Measurements from ENCODE around the gene PSMB8.
"Not testable (repeated sequence)": the region's sequence is repeated elsewhere in the genome, so short reads cannot be mapped to it uniquely, and the experiment has no call there.

The PSMB8 gene

DNA sequence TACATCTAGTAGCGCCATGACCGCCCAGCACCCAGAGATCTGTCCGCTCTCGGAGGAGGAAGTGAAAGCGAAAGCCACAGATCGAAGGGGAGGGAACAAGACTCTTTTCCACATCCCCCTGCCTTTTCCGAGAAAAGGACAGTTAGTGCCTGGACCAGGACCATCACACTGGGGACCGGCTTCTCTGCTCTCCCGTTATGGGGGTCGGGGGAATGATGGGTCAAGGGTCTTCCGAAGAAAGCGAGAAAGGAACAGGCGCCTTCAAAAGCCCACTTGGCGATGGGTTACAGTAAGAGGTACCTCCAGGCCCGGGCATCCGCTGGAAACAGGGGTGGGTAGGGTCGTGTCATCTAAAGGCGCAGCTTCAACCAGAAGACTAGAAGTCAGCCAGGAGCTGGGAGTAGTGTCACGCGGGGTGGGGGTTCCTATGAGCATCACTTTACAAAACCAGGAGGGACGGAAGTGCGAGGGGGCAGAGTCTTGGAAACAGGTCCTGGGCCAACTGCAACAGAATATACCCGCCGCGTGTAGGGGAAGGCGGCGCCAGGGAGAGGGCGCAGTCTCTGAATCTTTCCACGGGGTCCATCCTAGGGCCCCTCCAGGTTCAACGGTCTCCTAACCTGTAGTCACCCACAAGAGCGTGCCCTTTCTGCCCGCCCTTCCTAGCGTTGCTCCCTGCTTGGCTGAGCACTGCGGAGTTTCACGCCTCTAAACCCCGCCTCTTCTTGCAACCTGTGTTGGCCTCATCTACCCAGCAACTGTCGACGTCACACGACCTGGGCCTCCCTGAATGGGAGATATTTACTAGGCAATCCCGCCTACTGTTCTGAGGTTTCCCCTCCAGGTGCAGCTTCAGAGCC, at the start of gene PSMB8:
TSS of gene PSMB8 (minus strand) at position 69 of the 860 bp plus-strand sequence. CDS start at position 18, 51 bp downstream.
- DNase-seq, result peak; percentile 99

DNA sequence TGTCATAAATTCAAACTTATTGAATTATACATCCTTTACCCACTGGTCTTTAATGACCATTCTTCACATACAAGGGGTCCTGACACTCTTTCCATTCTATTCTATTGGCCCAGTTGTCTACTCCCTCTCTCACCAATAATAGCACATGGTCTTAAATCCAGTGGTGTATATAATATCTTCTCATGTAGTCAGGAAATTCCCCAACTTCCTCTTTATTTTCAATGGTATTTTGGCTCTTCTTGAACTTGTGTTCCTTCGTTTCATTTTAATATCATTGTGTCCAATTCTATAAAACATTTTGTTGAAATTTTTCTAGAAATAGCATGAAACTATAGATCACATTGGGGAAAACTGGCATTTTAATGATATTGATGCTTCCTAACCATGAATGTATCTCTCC, 47.0 kb upstream of the PSMB8 start:
- no peak for DNase-seq

DNA sequence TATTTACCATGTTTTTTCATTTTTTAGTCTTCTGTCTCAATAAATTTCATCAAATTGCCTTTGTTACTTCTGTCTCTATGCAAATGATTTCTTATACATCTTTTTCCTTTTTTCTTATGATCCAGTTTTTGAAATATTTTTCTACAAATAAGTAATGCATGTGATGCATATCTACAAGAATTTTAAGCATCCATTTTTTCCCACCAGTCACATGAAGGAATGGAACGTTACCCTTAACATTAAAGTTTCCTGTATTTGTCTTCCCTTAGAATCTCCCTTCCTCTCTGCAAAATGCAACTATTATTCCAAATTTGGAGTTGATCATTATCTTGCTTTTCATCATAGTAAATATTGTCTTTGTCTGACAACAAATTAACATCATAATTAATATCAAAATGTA, 45.7 kb upstream of the PSMB8 start:
- no peak for DNase-seq

DNA sequence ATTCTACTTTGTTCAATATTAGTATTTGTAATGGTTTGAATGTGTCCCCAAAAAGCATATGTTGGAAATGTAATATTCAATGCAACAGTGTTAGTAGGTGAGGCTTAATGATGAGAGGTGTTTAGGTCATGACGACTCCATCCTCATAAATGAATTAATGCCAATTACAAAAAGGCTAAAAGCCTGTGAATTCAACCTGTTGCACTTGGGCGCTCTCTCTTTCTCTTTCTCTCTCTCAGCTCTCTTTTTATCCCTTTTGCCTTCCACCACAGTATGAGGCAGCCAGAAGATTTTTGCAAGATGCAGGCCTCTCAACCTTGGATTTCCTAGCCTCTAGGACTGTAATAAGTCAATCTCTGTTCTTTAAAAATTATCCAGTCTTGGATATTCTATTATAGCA, 44.7 kb upstream of the PSMB8 start:
- DNase-seq, result no peak

DNA sequence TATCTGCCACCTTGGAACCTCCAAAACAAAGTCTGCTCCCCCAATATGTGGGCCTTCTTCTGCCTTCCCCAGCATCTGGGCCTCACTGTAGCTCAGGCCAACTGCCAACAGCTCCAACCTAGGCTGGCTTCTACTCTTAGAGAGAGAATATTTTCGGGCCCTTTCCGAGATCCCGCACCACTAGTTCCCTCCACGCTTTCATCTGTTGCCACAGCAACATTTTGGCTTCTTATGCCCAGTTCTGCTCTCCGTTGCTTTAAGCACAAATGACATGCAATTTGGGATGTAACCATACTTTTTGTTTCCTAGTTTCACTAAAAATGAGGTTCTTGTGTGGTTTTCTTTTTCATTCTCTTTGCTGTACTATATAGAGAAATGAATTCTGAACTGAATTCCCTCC, 43.8 kb upstream of the PSMB8 start:
- DNase-seq, result no peak

DNA sequence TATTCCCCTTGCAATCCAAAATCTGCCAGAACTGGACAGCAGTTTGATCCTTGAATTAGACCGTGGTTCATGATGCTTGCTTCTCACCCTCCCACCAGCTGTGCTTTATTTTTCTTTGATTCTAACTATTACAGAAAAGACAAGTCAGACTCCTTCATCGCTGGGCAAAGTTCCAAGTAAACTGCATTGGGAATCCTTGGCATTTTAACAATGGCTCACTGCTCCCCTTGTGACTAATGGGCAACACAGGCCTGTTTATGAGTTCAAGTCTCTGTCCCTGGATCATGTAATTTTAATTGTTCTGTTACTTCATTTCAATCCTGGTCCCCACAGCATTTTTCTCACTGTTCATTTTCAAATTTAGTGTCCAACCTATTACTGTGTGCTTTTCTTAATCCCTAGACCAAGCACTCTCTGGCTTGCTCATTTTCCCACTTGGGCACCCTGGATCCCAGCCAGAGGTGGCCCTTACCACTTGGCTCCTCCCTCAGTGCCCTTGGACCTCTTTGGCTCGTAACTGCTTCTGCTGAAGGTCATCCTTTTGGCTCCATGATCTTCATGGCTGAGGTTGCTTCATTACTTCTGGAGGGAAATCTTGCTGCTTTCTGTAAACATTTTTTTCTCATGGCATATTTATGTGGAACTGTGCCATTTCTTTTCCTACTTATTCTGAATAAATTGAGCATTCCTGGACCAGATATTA, 43.0 kb upstream of the PSMB8 start:
- DNase-seq, result no peak

DNA sequence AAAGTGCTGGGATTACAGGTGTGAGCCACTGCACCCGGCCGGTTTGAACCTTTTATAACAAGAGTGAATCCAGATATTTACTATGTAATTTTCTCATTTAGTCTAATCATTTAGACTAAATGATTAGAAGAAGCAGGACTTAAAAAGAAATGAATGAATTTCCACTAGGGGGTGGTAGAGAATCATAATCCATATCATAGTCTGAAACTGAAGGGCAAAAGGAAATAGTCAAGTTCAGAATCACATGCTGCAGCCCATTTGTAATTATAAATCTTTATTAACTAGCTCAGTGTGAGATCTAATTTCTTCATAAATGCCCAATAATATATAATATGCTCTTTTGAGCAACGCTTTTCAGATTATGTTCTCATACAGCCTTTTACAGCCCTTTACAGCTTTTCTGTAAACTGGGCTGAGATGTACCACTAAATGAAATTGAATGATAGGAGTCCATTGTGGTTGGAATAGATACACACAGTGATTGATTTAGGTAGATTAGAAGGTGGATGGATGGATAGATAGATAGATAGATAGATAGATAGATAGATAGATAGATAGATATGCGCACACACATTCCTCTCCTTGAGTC, 41.9 kb upstream of the PSMB8 start:
- no peak for DNase-seq

DNA sequence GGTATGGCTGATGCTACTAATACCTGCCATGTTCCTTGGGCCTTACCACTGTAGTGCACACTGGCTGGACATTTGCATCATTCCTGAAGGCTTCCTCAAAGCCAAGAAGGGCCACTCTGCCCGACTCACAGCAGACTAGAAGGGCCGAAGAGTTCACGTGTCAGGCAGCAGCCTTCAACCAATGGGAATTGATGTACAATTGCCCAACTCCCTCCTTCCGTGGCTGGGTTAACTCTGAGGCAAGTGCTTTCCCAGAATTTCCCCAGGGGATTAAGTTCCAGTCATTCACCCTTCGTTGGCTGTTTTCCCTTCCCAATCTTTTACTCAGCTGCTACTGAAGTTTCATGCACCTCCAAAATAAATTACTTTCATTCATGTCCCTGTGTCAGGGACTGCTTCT, 39.9 kb upstream of the PSMB8 start:
- no peak for DNase-seq

DNA sequence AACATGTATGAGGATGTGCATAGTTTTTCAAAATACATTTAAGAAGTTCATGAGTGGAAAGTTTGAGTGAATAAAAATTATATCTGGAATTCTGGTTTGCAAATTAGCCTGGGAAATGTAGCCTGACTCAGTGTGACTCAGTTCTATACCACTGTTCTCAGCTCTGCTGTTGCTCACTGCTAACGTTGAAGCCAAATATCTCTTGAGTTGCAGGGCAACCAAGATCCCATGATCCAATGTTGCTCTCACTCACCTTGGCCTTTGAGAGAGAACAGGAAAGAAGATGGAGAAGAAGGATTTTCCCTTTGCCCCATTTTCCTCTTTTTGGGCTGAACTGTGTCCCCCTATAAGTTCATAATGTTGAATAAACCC, 39.0 kb upstream of the PSMB8 start:
- no peak for DNase-seq

DNA sequence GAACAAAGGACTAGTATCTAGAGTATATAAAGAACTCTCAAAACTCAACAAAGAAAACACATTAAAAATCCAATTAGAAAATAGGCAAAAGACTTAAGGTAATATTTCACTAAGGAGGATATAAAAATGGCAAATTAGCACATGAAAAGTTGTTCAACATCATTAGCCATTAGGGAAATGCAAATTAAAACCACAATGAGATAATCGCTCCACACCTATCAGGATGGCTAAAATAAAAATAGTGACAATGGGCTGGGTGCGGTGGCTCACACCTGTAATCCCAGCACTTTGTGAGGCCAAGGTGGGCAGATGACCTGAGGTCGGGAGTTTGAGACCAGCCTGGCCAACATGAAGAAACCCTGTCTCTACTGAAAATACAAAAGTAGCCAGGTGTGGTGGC, 37.1 kb upstream of the PSMB8 start:
- DNase-seq, result not testable (repeated sequence)

DNA sequence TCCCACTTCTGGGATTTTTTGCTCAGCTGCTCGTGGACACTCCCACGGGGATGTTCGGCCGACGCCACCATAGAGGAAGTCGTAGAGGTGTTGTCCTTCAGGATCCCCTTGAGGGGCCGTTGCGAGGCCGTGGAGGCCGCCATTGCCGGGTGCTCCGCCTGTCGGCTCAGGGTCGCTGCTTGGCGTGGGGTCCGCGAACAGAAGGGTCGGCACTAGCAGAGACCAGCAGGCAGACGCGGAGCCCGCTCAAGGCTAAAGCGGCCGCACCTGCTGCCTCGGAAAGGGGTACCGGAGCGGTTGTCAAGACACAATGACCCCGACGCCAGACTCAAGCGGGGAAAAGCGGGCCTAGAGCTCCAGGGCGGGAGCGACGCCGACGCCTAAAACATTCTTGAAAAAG, 35.8 kb upstream of the PSMB8 start:
- no peak for DNase-seq

DNA sequence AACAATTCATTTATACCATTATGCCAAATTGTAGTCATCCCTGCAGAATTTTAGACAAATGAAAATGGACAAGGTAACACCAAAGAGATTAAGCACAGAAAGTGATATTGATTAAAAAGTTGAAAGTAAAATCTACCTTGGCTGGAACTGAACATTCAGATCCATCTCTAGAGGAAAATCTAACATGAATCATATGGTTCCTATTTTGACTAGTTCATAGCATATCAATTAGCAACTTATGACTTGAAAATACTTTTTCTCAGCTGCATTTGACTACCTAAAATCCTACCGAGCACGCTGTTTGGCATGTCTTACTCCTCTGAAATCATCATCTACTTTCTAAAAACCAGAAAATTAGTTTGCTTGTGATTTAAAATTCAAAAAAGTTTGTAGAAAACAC, 32.8 kb upstream of the PSMB8 start:
- DNase-seq, result no peak

DNA sequence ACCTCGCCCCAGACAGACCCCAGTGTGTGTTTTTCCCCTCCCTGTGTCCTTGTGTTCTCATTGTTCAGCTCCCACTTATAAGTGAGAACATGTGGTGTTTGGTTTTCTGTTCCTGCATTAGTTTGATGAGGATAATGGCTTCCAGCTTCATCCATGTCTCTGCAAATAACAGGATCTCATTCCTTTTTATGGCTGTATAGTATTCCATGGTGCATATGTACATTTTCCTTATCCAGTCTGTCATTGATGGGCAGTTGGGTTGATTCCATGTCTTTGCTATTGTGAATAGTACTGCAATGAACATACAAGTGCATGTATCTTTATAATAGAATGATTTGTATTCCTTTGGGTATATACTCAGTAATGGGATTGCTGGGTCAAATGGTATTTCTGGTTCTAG, 30.1 kb upstream of the PSMB8 start:
- DNase-seq, result not testable (repeated sequence)

DNA sequence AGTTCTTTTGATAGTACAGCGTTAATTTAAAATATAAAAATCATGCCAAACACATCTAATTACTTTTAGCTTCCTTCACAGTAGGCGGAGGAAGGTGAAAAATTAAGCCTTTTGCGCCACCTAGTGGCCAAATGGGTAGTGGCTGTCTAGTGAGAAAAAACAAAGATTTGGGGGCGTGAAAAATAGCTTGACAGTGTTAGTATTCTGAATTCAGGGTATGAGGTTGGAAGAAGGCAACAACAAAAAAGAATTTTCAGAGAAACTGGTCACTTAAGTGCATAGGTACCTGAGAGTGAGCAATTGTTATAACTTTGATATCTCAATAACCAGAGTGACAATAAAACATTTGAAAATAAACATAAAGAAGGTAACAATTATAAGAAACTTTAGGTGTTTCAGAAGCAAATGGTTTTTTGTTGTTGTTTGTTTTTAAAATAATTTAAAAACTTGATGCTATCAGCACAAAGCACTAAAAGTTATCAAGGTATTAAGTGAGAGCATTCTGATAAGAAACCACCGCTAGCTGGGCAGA, 24.5 kb upstream of the PSMB8 start:
- peak; percentile 86 to 90 for DNase-seq

DNA sequence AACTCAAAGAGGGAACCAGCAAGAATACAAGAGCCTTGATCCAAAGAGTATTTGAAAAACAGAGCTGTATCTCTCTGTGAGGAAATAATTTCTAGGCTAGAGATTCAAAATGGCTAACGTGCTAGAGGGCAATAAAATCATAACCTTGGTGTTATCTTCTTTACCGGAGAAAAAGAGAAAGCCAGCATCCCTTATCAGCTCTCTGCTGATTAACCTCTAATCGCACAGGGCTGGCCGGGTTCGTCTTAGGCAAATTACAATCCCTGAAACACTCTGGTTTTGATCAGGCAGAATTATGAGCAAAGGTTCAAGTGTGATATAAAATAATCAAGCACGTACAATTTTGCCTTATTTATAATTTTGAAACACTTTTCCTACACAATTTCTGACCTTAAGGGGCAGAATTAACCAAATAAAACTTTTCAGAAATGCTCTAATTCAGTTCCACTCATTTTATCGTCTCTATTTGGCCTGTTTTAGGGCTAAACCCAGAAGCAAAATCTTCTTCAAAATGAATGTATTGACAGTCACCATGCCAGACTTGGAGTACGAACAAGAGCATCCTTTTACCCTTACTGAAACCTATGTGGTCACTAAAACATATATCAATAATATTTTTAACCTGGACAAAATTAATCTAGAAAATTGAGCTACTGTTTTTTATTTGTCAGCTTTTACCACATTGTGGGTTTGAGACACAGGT, 23.9 kb upstream of the PSMB8 start:
- DNase-seq, result no peak

DNA sequence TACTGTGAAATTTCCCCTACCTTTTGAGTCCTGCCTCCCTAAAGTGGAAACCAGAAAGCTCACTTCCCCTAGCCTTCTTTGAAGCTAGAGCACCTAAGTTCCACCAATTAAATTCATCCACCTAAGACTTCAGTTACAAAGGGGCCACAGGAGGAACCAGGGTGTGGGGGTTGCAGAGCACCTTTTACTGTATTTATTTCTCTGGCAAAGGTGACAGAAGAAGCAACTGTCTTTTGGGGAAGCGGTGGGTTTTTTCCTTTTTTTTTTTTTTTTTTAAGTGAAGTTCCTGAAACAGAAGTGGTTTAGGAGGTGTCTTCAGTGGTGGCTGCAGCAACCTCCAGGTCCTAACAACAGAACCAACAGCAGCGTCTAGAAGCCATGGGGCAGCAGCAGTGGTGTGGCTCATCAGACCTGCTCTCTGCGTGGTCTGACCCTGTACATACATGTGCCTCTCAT, 23.2 kb upstream of the PSMB8 start:
- no peak for DNase-seq

DNA sequence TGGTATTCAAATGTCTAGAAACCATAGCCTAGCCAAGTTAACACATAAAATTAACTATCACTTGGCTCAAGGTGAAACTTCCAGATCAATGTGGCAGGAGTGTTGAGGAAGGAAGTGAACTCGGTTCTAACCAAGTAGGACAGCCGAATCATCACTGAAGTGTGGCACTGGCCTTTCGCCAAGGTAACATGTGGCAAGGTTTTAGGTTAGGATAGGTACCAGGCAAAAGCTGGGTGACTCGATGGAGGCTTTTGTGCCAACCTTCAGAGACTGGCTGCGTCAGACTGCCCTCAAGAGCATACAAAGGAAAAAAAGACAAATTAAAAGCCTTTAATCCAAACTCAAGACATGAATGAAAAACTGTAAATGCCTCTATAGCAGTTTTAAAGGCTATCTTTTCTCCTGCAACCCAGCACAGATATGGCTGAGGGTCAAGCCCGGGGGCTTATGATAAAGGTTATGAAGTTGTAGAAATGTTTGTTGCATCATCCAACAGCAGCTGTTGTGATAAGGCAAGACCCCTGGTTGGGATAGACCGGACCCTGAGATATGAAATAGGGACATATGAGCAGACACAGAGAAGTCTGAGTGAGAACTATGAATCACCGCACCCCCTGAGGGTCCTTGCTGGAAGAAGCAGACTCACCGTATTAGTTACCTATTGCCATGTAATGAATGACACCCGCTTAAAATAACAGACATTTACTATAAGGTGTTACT, 22.0 kb upstream of the PSMB8 start:
- DNase-seq, result no peak

DNA sequence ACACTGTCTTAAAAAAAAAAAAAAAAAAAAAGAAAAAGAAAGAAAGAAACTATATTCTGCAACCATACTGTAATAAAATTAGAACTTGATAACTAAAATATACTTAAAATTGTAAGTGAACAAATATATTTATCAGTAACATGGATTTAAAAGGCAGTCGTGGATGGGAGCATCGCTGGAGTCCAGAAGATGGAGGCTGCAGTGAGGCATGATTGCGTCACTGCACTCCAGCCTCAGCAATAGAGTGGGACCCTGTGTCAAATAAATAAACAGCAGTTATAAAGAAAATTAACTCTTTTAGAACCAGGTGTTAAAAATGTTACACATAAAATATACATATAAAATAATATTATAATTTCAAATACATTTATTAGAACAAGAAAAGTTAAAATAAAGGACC, 18.9 kb upstream of the PSMB8 start:
- no peak for DNase-seq

DNA sequence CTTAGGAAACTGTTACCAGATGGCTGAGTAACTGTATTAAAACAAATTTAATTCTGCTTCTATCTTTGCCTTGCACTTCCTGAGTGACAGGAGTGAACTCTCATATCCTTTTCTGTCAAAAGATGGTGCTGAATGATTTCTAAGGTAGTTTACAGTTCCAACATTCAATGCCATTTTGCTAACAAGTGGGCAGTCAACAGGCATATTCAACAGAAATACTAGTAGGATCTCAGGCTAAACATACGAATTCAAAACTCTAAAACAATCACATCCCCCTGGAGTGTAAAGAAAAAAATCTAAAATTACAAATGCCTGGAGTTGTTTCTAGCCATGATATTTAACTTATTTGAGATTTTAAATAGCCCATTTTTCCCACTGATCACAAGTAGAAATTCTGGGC, 16.8 kb upstream of the PSMB8 start:
- DNase-seq, result no peak

DNA sequence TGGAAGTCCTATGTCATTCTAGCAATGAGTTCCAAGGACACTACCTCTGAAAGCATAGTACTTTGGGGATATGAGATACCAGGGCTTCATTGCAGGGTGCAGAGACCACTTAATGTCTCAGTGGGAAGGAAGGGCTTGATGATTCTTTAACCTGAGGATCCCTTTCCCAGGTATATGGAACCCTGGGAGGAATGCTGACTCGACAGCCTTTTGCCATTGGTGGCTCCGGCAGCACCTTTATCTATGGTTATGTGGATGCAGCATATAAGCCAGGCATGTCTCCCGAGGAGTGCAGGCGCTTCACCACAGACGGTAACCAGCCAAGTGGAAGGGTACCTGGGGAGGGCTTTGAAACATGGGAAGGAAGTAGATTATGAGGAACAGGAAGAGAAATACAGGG, 14.3 kb upstream of the PSMB8 start:
- DNase-seq, result no peak

DNA sequence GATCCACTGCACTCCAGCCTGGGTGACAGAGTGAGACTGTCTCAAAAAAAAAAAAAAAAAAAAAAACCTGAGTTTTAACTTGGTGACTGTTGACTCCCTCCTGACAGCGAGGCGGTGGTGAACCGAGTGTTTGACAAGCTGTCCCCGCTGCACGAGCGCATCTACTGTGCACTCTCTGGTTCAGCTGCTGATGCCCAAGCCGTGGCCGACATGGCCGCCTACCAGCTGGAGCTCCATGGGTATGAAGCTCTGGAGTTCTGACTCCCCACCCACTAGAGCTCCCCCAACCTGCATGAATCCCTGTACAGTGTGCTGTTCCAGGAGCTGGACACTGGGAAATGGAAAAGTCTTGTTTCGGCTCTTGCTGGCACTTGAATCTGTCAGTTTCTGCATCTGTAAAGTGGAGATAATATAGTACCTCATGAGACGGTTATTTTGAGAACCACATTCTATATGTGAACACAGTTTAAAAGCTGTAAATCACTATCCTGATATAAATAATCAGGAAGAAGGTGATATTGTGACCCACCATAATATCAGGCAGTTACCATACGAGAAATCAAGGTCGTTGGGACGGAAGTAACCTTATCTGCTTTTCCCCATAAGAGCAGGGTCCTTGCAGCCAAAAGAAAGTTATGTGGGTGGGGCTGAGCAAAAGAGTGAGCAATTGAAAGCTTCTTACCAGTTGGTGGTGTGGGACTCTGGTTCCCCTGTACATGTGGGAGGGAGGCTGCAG, 13.5 kb upstream of the PSMB8 start:
- no peak for DNase-seq
